Fibroblast of lung (primary cell): ENCODE measurements around the gene PSMC3.

ENCODE experiments used
- EZH2 ChIP-seq: IDR thresholded peaks from 2 replicates; pipeline ENCODE4 v1.5.1; 2012; ENCODE audit warnings: low read length, control low read depth, mild to moderate bottlenecking; ENCODE audit errors: missing control alignments
- TF ChIP-seq, protein P1 (sequence below), 2 donors: IDR thresholded peaks in 1 of 2; conservative IDR thresholded peaks in 1 of 2; 1 replicate in 1 of 2; 2 replicates in 1 of 2; pipeline ENCODE4 v1.5.1; 2011 to 2012; ENCODE audit warnings: low read length in 2 of 2, control low read depth in 1 of 2, inconsistent platforms in 1 of 2, low read depth in 1 of 2, mild to moderate bottlenecking in 1 of 2

DNA sequence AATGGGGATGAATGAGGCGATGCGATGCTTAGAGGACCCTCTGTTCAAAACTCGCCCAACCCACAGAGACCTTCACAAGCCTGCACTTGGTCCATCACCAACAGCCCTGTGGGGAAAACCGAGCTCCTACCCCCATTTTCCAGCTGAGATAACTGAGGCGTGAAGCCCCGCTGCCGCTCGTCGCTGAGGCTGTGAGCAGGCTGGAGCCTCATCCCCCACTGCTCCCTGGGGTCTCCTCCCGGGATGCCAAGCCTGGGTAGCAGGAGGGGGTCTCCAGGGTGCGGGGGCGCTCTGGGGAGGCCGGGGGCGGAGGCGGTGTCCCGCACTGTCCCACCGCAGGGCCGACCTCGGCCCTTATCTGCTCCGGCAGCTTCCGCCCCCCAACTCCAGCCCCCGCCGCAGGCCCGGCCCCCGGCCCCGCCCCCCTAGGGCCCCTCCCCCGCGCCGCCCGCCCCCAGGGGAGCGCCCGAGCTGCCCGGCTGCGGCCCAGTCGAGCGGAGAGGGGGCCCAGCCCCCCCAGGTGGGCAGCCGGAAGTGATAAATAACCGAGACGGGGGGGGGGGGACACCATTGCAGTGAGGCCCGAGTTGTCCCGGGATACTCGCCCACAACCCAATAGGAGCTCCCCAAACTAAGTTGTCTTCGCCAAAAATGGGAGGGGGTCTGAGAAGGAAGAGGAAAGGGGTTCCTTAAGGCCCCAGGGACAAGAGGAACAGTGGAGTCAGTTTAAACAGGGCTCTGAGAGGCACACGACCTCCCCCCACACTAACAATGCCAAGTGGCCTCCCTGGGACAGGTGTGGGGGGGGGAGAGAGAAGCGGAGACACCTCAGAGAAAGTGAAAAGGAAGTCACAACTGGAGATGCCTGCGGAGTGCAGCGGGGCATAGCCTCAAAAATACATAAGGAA lies 26.1 kb downstream of the PSMC3 start:
- TF ChIP-seq EZH2, result no peak
- TF ChIP-seq, protein P1, sequence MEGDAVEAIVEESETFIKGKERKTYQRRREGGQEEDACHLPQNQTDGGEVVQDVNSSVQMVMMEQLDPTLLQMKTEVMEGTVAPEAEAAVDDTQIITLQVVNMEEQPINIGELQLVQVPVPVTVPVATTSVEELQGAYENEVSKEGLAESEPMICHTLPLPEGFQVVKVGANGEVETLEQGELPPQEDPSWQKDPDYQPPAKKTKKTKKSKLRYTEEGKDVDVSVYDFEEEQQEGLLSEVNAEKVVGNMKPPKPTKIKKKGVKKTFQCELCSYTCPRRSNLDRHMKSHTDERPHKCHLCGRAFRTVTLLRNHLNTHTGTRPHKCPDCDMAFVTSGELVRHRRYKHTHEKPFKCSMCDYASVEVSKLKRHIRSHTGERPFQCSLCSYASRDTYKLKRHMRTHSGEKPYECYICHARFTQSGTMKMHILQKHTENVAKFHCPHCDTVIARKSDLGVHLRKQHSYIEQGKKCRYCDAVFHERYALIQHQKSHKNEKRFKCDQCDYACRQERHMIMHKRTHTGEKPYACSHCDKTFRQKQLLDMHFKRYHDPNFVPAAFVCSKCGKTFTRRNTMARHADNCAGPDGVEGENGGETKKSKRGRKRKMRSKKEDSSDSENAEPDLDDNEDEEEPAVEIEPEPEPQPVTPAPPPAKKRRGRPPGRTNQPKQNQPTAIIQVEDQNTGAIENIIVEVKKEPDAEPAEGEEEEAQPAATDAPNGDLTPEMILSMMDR (conservative IDR thresholded peaks at IDR 0.05 in 1 of 2, IDR thresholded peaks at IDR 0.05 in 1 of 2; ENCODE audit: low read depth in 1 of 2, low read length in 2 of 2), result no peak
